Measurements from ENCODE around the gene TAF10. TPM values are rescaled to one million over a fixed set of nuclear protein-coding genes. Genes with fewer than 3 reads are reported as not detected.

The TAF10 gene
- total RNA-seq, 2 experiments from 2014 or later = 133 to 152 TPM

GRCh38 chr11:6622261-6623171 lies 10.5 kb upstream of the TAF10 start:
- H3K27ac Mint-ChIP-seq = no peak overlapping the region
- no peak for ATAC-seq
- no peak for DNase-seq
- CTCF ChIA-PET = interaction anchor here (0.9 to 1.8 kb wide), 2 partner anchors 49 to 243 kb away, joined by 3 to 5 read pairs; no protein-coding TSS in a partner anchor
- POLR2A ChIA-PET = no interaction called here
- intact Hi-C loops (cut with DNase I, micrococcal nuclease) = no loop called here
- no peaks in the 10 kb centered on the region for H3K36me3 Mint-ChIP-seq (ENCODE audit: low read depth)
- H3K27me3 Mint-ChIP-seq = no peaks in the 10 kb centered on the region
- no peaks in the 10 kb centered on the region for H3K9me3 Mint-ChIP-seq (ENCODE audit: low read depth)
- no peak overlapping the region for H3K4me3 Mint-ChIP-seq
- H3K4me1 Mint-ChIP-seq = peaks cover 6% of the 10 kb centered on the region

GRCh38 chr11:6621711-6622211 lies 9.7 kb upstream of the TAF10 start:
- Mint-ChIP-seq H3K36me3 (ENCODE audit: low read depth) (no peaks in the 10 kb centered on the region), H3K9me3 (ENCODE audit: low read depth) (no peaks in the 10 kb centered on the region), H3K27me3 (no peaks in the 10 kb centered on the region), H3K4me1 (peaks cover 6% of the 10 kb centered on the region), H3K4me3 (no peak overlapping the region), H3K27ac (no peak overlapping the region)
- ATAC-seq (no peak), DNase-seq (no peak)
- ChIA-PET CTCF (interaction anchor here (0.8 to 1.8 kb wide), 4 partner anchors 27 to 74 kb away, joined by 3 to 6 read pairs (median 5); partner anchors contain the start of gene MRPL17), POLR2A (no interaction called here)
- intact Hi-C loops (cut with DNase I, micrococcal nuclease) = no loop called here

GRCh38 chr11:6620636-6621035 lies 8.6 kb upstream of the TAF10 start:
- Mint-ChIP-seq H3K27me3 (no peaks in the 10 kb centered on the region), H3K9me3 (ENCODE audit: low read depth) (no peaks in the 10 kb centered on the region), H3K4me3 (no peak overlapping the region), H3K36me3 (ENCODE audit: low read depth) (peaks cover 8% of the 10 kb centered on the region), H3K27ac (no peak overlapping the region), H3K4me1 (peaks cover 8% of the 10 kb centered on the region)
- ChIA-PET CTCF (interaction anchor here (0.6 to 1.8 kb wide), 7 partner anchors 28 to 135 kb away, joined by 3 to 6 read pairs (median 4); partner anchors contain the start of gene MRPL17), POLR2A (no interaction called here)
- ATAC-seq (no peak), DNase-seq (no peak)
- intact Hi-C loops (cut with DNase I, micrococcal nuclease) = no loop called here

GRCh38 chr11:6619004-6619745 lies 7.2 kb upstream of the TAF10 start, which contains the start of gene TPP1:
TSS of gene TPP1 (minus strand) at chr11:6619422. CDS start at chr11:6619400, 22 bp downstream.
- ChIA-PET CTCF (interaction anchor here (0.6 to 2.8 kb wide), 13 partner anchors 12 to 1032 kb away, joined by 3 to 19 read pairs (median 4); partner anchors contain the start of gene MRPL17), POLR2A (interaction anchor here (1.1 kb wide), 2 partner anchors 51 to 64 kb away, joined by 3 to 4 read pairs; partner anchors contain the start of gene MRPL17)
- Mint-ChIP-seq H3K4me1 (peaks cover 8% of the 10 kb centered on the region), H3K27me3 (no peaks in the 10 kb centered on the region), H3K4me3 (no peak within 1 kb of the TSS), H3K9me3 (ENCODE audit: low read depth) (no peaks in the 10 kb centered on the region), H3K36me3 (ENCODE audit: low read depth) (peaks cover 15% of the 10 kb centered on the region), H3K27ac (no peak within 1 kb of the TSS)
- DNase-seq (peak; percentile 91), ATAC-seq (peak; percentile 93)
- intact Hi-C loops (cut with DNase I, micrococcal nuclease) = loop anchor here (1.0 to 10.0 kb wide), 8 partner anchors 16 to 934 kb away; partner anchors contain the start of genes FHIP1B (in 2 of the 2), MRPL17 (in 2 of the 2), ARFIP2 (in 1 of the 2) and ILK (in 1 of the 2)

- intact Hi-C loops (cut with DNase I, micrococcal nuclease) = loop anchor here (1.0 to 10.0 kb wide), 8 partner anchors 15 to 934 kb away; partner anchors contain the start of genes FHIP1B (in 2 of the 2), MRPL17 (in 2 of the 2), SMPD1 (in 2 of the 2) and ARFIP2 (in 1 of the 2)
- Mint-ChIP-seq H3K27me3 (no peaks in the 10 kb centered on the region), H3K36me3 (ENCODE audit: low read depth) (peaks cover 15% of the 10 kb centered on the region), H3K27ac (no peak overlapping the region), H3K9me3 (ENCODE audit: low read depth) (no peaks in the 10 kb centered on the region), H3K4me1 (peaks cover 8% of the 10 kb centered on the region), H3K4me3 (no peak overlapping the region)
- ChIA-PET POLR2A (interaction anchor here (1.1 to 1.2 kb wide), 2 partner anchors 14 to 52 kb away, joined by 4 read pairs; no protein-coding TSS in a partner anchor), CTCF (interaction anchor here (0.6 to 2.8 kb wide), 15 partner anchors 11 to 240 kb away, joined by 3 to 19 read pairs (median 3); partner anchors contain the start of gene MRPL17)
- DNase-seq (peak; percentile 79), ATAC-seq (peak; percentile 62)
These were observed 6.3 kb upstream of the TAF10 start for GRCh38 chr11:6618117-6619003.

GRCh38 chr11:6617315-6617781 lies 5.3 kb upstream of the TAF10 start:
- POLR2A ChIA-PET = interaction anchor here (1.2 kb wide), 1 partner anchor 13 kb away, joined by 4 read pairs; no protein-coding TSS in a partner anchor
- Mint-ChIP-seq H3K4me1 (peaks cover 8% of the 10 kb centered on the region), H3K4me3 (no peak overlapping the region), H3K36me3 (ENCODE audit: low read depth) (peaks cover 15% of the 10 kb centered on the region), H3K27ac (peak overlapping the region; percentile 18), H3K27me3 (no peaks in the 10 kb centered on the region), H3K9me3 (ENCODE audit: low read depth) (no peaks in the 10 kb centered on the region)
- CTCF ChIA-PET = interaction anchor here (0.6 to 2.8 kb wide), 6 partner anchors 25 to 238 kb away, joined by 3 to 19 read pairs (median 4); partner anchors contain the start of gene MRPL17
- intact Hi-C loops (cut with DNase I, micrococcal nuclease) = loop anchor here in 1 of 2 experiments (10.0 kb wide), 1 partner anchor 933 kb away; the partner anchor contains the start of genes TRIM22 and TRIM5
- no peak for DNase-seq
- ATAC-seq = no peak

- no peaks in the 10 kb centered on the region for H3K9me3 Mint-ChIP-seq (ENCODE audit: low read depth)
- H3K27me3 Mint-ChIP-seq = no peaks in the 10 kb centered on the region
- peaks cover 8% of the 10 kb centered on the region for H3K4me1 Mint-ChIP-seq
- H3K36me3 Mint-ChIP-seq (ENCODE audit: low read depth) = peaks cover 15% of the 10 kb centered on the region
- H3K4me3 Mint-ChIP-seq = no peak overlapping the region
- DNase-seq (no peak), ATAC-seq (no peak)
- ChIA-PET POLR2A (no interaction called here), CTCF (interaction anchor here (0.7 kb wide), 1 partner anchor 344 kb away, joined by 3 read pairs; no protein-coding TSS in a partner anchor)
- intact Hi-C loops (cut with DNase I, micrococcal nuclease) = loop anchor here in 1 of 2 experiments (10.0 kb wide), 1 partner anchor 932 kb away; the partner anchor contains the start of genes TRIM22 and TRIM5
- peak overlapping the region; percentile 47 for H3K27ac Mint-ChIP-seq
These were observed 4.7 kb upstream of the TAF10 start for GRCh38 chr11:6616596-6617250.

GRCh38 chr11:6615882-6616585 lies 4.0 kb upstream of the TAF10 start:
- DNase-seq (no peak), ATAC-seq (no peak)
- no peaks in the 10 kb centered on the region for H3K9me3 Mint-ChIP-seq (ENCODE audit: low read depth)
- peaks cover 12% of the 10 kb centered on the region for H3K4me1 Mint-ChIP-seq
- intact Hi-C loops (cut with DNase I, micrococcal nuclease) = loop anchor here in 1 of 2 experiments (10.0 kb wide), 1 partner anchor 931 kb away; the partner anchor contains the start of genes TRIM22 and TRIM5
- H3K27me3 Mint-ChIP-seq = no peaks in the 10 kb centered on the region
- ChIA-PET POLR2A (no interaction called here), CTCF (interaction anchor here (0.7 to 1.0 kb wide), 2 partner anchors 14 to 344 kb away, joined by 3 read pairs; no protein-coding TSS in a partner anchor)
- H3K36me3 Mint-ChIP-seq (ENCODE audit: low read depth) = peaks cover 21% of the 10 kb centered on the region
- H3K4me3 Mint-ChIP-seq = no peak overlapping the region
- peak overlapping the region; percentile 14 for H3K27ac Mint-ChIP-seq

- Mint-ChIP-seq H3K36me3 (ENCODE audit: low read depth) (peaks cover 30% of the 10 kb centered on the region), H3K4me3 (no peak overlapping the region), H3K9me3 (ENCODE audit: low read depth) (no peaks in the 10 kb centered on the region), H3K4me1 (peaks cover 22% of the 10 kb centered on the region), H3K27me3 (no peaks in the 10 kb centered on the region), H3K27ac (no peak overlapping the region)
- POLR2A ChIA-PET = no interaction called here
- ATAC-seq (no peak), DNase-seq (no peak)
- intact Hi-C loops (cut with DNase I, micrococcal nuclease) = loop anchor here in 1 of 2 experiments (10.0 kb wide), 1 partner anchor 930 kb away; the partner anchor contains the start of genes TRIM22 and TRIM5
- CTCF ChIA-PET = interaction anchor here (1.0 to 2.9 kb wide), 3 partner anchors 10 to 66 kb away, joined by 3 to 8 read pairs (median 3); no protein-coding TSS in a partner anchor
These were observed 3.0 kb upstream of the TAF10 start for GRCh38 chr11:6615046-6615445.

All from activated CD4-positive, alpha-beta T cell treated with anti-CD3 and anti-CD28 coated beads for 36 hours (primary cell).